Glutamatergic neuron (in vitro differentiated cells): ENCODE data around the gene EYS. TPM values are rescaled to one million over a fixed set of nuclear protein-coding genes. Genes with fewer than 3 reads are reported as not detected.

Source experiments
- DNase-seq: peaks from one replicate; pipeline ENCODE4 v3.0.0; 2022
- H3K27ac Mint-ChIP-seq: one replicate; pipeline ENCODE4 v1.8.0; 2020; ENCODE audit warnings: mild to moderate bottlenecking, mixed read lengths, inconsistent platforms; ENCODE audit not compliant: unreplicated experiment
- H3K27me3 Mint-ChIP-seq: one replicate; pipeline ENCODE4 v1.8.0; 2020; ENCODE audit warnings: mild to moderate bottlenecking, moderate library complexity, mixed read lengths, inconsistent platforms; ENCODE audit not compliant: unreplicated experiment
- H3K36me3 Mint-ChIP-seq: one replicate; pipeline ENCODE4 v1.8.0; 2020; ENCODE audit warnings: mild to moderate bottlenecking, mixed read lengths, inconsistent platforms; ENCODE audit not compliant: unreplicated experiment
- H3K4me1 Mint-ChIP-seq: one replicate; pipeline ENCODE4 v1.8.0; 2020; ENCODE audit warnings: mild to moderate bottlenecking, low read depth, mixed read lengths, inconsistent platforms; ENCODE audit not compliant: unreplicated experiment
- H3K4me3 Mint-ChIP-seq: one replicate; pipeline ENCODE4 v1.8.0; 2020; ENCODE audit warnings: mild to moderate bottlenecking, mixed read lengths, inconsistent platforms; ENCODE audit not compliant: unreplicated experiment
- H3K9me3 Mint-ChIP-seq: one replicate; pipeline ENCODE4 v1.8.0; 2020; ENCODE audit warnings: mild to moderate bottlenecking, moderate library complexity, mixed read lengths, inconsistent platforms; ENCODE audit not compliant: unreplicated experiment
- CTCF ChIP-seq: fragments of 200-600 bp; sonication (generic); IDR thresholded peaks from one replicate; pipeline ENCODE4 v1.5.0; 2021; ENCODE audit not compliant: partially characterized antibody, unreplicated experiment
- total RNA-seq: library from RNA; stranded (reverse); fragmentation: NEBNext Ultra II Directional; extraction: Animal tissue kit (Norgen Biotek cat#: 25700); gene quantifications from one replicate; pipeline ENCODE4 v1.2.1, GENCODE V29; 2021; ENCODE audit not compliant: unreplicated experiment

Gene EYS
- total RNA-seq, 1 donor from 2014 or later, result 13.2 TPM

GRCh38 chr6:64580346-64580745 lies 1126.7 kb downstream of the EYS start:
- Mint-ChIP-seq H3K27ac (no peak overlapping the region), H3K36me3 (no peaks in the 10 kb centered on the region), H3K9me3 (no peaks in the 10 kb centered on the region)

GRCh38 chr6:64553249-64553786 lies 1153.7 kb downstream of the EYS start:
- DNase-seq, result no peak
- H3K27me3 Mint-ChIP-seq, result no peaks in the 10 kb centered on the region
- TF ChIP-seq CTCF, result no peak
- H3K36me3 Mint-ChIP-seq, result no peaks in the 10 kb centered on the region
- H3K9me3 Mint-ChIP-seq, result no peaks in the 10 kb centered on the region
- no peak overlapping the region for H3K4me3 Mint-ChIP-seq
- no peaks in the 10 kb centered on the region for H3K4me1 Mint-ChIP-seq
- no peak overlapping the region for H3K27ac Mint-ChIP-seq

More at GRCh38 chr6:64580346-64580745, 1126.7 kb downstream of the EYS start:
- TF ChIP-seq CTCF, result no peak
- Mint-ChIP-seq H3K4me3 (no peak overlapping the region), H3K27me3 (no peaks in the 10 kb centered on the region), H3K4me1 (no peaks in the 10 kb centered on the region)
- DNase-seq, result no peak

- H3K4me1 Mint-ChIP-seq, result no peaks in the 10 kb centered on the region
- H3K9me3 Mint-ChIP-seq, result no peaks in the 10 kb centered on the region
- no peaks in the 10 kb centered on the region for H3K27me3 Mint-ChIP-seq
- no peak overlapping the region for H3K27ac Mint-ChIP-seq
- no peak for DNase-seq
- TF ChIP-seq CTCF, result no peak
- no peak overlapping the region for H3K4me3 Mint-ChIP-seq
- H3K36me3 Mint-ChIP-seq, result no peaks in the 10 kb centered on the region
These were observed 1159.3 kb downstream of the EYS start for GRCh38 chr6:64547594-64548268.

GRCh38 chr6:64539917-64540316 lies 1167.1 kb downstream of the EYS start:
- H3K9me3 Mint-ChIP-seq, result no peaks in the 10 kb centered on the region
- no peak for TF ChIP-seq CTCF
- no peaks in the 10 kb centered on the region for H3K4me1 Mint-ChIP-seq
- no peaks in the 10 kb centered on the region for H3K27me3 Mint-ChIP-seq
- no peak for DNase-seq
- no peaks in the 10 kb centered on the region for H3K36me3 Mint-ChIP-seq
- no peak overlapping the region for H3K4me3 Mint-ChIP-seq
- no peak overlapping the region for H3K27ac Mint-ChIP-seq

GRCh38 chr6:64538722-64539121 lies 1168.3 kb downstream of the EYS start:
- H3K27me3 Mint-ChIP-seq, result no peaks in the 10 kb centered on the region
- no peaks in the 10 kb centered on the region for H3K4me1 Mint-ChIP-seq
- DNase-seq, result no peak
- H3K4me3 Mint-ChIP-seq, result no peak overlapping the region
- H3K27ac Mint-ChIP-seq, result no peak overlapping the region
- no peaks in the 10 kb centered on the region for H3K36me3 Mint-ChIP-seq
- H3K9me3 Mint-ChIP-seq, result no peaks in the 10 kb centered on the region
- TF ChIP-seq CTCF, result no peak
